Measurements from ENCODE around the gene ARRDC1. TPM values are rescaled to one million over a fixed set of nuclear protein-coding genes. Genes with fewer than 3 reads are reported as not detected.
"Not testable (repeated sequence)": the region's sequence is repeated elsewhere in the genome, so short reads cannot be mapped to it uniquely, and the experiment has no call there.

Gene ARRDC1, protein sequence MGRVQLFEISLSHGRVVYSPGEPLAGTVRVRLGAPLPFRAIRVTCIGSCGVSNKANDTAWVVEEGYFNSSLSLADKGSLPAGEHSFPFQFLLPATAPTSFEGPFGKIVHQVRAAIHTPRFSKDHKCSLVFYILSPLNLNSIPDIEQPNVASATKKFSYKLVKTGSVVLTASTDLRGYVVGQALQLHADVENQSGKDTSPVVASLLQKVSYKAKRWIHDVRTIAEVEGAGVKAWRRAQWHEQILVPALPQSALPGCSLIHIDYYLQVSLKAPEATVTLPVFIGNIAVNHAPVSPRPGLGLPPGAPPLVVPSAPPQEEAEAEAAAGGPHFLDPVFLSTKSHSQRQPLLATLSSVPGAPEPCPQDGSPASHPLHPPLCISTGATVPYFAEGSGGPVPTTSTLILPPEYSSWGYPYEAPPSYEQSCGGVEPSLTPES
- total RNA-seq: 22.4 TPM
- long read RNA-seq, transcript ARRDC1-201 (8 exons, 1,586 nt): major isoform, 48 of 106 reads
- long read RNA-seq, partial matches to known transcripts: 24 of 106 reads
- long read RNA-seq, other reads (novel, unspliced or antisense): 31 of 106 reads

DNA sequence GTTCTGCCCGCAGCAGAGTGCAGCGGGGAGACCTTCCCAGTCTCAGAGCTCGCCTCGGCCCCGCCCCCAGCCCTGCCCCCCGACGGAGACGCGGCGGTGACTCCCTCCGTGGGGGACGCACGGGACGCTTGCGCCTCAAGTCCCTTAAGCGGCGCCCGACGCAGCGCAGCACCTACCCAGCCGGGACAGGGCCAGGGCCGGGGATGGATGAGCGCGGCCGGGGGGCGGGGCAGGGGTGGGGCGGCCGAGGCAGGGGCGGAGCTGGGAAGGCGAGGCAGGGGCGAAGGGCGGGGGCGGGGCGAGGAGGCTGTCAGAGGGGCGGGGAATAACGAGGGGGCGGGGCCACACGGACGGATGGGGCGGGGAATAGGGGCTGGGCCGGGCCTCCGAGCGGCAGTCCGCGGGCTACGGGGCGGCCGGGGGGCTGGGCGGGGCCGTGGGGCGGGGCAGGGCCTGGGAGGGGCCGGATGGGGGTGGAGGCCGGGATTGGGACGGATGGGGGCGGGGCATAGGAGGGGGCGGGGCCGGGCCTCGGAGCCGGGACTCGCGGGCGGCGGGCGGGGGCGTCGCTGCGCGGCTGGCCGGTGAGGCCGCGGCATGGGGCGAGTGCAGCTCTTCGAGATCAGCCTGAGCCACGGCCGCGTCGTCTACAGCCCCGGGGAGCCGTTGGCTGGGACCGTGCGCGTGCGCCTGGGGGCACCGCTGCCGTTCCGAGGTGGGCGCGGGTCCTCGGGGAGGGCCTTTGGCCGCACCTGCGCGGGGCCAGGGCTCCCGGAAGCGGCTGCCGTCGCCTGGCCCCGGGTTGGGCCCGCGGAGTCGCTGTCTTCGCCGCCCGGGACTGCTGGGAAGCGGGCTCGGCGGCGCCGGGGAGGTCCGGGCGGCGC, at the start of gene ARRDC1:
ARRDC1 (plus strand) TSS at position 566 of the 884 bp plus-strand sequence; CDS start at position 598, 32 bp downstream.
- DNase-seq (ENCODE audit: low spot score): peak; percentile 96

DNA sequence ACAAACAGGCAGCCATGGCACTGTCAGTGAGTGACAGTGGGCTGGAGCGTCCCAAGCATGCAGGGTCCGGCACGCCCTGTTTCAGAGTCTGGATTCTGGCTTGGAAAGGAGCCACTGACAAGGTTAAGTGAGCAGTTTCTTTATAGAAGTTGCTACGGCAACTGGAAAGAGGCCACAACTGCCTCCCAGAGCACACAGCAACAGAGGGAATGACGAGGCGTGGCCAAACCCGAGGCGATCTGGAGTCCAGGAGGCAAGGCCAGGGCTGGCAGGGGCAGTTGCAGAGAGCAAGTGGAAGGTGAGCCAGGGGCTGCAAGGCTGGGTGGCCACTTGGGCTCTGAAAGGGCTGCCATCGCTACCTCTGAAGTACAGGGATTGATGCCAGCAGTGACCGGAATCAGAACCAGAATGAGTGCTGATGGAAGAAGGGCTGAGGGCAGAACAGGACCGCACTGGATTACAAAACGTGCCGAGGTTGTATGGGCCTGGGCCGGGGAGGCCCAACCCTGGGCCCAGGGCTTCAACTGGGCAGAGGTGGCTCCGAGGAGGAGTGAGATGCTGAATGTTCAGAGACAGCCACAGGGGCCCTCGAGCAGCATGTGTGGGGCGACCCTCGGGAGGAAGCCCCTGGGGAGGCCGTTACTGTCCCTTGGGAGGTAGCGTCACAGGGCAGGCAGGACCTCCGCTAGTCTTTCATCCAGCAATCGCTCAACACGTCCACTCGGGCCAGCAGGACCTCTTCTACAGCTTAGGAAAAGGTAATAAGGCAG, 49.2 kb upstream of the ARRDC1 start:
- no peak for DNase-seq (ENCODE audit: low spot score)

DNA sequence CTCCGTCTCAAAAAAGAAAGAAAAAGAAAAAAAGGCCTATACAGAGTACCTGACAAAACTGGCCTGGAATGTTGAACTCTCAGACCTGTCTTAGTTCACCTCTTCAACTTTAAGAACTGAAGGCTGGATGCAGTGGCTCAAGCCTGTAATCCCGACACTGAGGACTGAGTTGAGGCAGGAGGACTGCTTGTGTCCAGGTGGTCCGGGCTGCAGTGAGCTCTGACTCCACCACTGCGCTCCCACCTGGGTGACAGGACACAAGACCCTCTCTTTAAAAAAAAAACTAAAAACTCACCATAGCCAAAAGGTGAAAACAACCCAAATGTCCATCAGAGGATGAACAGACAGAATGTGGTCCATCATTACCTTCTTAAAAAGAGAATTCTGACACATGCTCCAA, 47.4 kb upstream of the ARRDC1 start:
- DNase-seq (ENCODE audit: low spot score): no peak

DNA sequence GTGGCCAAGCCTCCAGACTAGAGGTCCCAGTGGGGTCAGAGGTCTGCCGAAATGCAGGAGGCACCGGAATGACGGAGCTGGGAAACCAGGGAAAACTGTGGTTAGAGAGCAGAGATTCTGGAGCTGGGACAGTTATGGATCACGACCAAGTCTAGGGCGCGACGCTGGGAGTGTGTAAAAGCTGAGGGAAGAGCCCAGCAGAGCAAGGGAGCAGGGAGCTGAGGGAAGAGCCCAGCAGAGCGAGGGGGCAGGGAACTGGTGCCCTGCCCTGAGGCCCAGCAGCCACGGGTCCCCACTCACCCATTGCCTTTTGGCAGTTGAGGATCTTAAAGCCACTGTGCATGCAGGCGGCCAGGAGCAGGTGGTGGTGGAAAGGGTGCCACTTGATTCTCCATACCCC, 41.4 kb upstream of the ARRDC1 start:
- no peak for DNase-seq (ENCODE audit: low spot score)

DNA sequence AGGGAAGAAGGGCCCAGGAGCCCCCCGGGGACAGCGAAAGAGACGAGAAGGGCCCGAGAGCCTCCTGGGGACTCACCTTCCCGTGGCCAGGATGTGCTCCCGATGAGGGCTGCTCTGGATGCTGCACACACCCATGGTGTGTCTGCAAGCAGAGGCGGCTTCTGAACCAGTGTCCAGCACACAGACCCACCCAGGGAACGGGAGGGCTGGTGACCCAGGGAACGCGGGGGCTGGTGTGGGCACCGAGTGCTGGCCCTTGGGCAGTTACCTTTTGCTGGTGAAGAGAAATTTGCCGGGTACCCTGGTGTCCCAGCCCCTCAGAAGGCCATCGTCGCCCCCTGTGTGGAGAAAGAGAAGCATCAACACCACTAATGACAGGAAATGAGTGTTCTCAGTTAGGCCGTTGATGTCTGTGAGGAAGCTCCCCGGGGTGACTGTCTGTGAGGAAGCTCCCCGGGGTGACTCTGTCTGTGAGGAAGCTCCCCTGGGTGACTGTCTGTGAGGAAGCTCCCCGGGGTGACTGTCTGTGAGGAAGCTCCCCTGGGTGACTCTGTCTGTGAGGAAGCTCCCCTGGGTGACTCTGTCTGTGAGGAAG, 40.6 kb upstream of the ARRDC1 start:
- DNase-seq (ENCODE audit: low spot score): no peak

DNA sequence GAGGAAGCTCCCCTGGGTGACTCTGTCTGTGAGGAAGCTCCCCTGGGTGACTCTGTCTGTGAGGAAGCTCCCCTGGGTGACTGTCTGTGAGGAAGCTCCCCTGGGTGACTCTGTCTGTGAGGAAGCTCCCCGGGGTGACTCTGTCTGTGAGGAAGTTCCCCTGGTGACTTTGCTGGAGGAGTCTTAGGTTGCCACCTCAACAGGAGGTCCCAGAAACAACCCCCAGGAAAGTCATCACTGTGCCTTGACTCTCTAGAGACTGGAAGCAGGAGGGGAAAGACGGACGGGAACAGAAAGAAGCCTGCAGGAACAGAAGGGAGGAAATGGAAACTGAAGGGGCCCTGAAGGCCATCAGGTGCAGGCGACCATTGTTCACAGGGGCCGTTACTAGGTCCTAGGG, 37.0 kb upstream of the ARRDC1 start:
- not testable (repeated sequence) for DNase-seq (ENCODE audit: low spot score)

DNA sequence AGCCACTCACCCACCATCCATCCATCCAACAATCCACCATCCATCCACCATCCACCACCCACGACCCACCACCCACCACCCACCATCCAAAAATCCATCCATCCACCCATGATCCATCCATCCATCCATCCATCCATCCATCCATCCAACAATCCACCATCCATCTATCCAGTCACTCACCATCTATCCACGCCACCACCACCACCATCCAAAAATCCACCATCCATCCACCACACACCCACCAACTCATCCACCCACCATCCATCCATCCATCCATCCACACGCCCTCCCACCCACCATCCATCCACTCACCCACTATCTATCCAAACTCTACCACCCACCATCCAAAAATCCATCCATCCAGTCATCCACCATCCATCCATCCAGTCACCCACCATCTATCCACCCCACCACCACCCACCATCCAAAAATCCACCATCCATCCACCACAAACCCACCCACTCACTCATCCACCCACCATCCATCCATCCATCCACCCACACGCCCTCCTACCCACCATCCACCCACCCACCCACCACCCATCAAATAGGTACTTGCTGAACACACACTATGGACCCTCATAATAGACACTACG, 35.8 kb upstream of the ARRDC1 start:
- no peak for DNase-seq (ENCODE audit: low spot score)

DNA sequence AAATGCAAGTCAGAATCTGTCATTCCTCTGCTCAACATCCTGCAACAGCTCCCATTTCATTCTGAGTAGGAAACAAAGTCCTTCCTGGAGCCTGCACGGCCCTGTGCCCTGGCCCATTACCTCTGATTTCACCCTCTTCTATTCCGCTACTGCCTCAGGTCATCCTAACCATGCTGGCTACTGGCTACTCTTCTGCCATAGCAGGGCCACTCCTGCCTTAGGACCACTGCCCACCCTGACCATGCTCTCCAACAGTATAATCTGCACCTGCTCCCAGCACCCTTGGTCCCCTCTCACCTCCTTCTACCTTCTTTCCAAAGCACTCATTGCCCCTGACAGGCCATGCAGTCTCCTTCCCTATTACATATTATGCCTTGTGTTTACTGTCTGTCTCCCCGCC, 34.9 kb upstream of the ARRDC1 start:
- no peak for DNase-seq (ENCODE audit: low spot score)

DNA sequence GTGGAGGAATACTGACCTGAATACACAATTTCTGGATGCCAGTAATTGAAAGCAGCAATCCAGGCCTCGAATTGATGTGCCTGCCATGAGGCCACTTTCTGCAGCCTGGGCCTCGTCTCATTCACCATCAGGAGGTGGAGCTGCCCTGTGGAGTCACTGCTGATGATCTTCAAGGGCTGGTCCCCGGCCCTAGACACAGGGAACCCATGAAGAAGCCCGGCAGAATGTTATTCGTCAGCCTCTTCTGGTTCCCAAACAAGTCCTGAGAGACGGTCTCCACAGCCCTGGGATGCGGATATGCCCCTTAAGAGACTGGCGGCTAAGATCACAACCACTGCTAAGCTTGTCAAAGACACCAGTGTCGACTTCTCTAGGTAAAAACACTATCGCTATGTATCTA, 31.3 kb upstream of the ARRDC1 start:
- no peak for DNase-seq (ENCODE audit: low spot score)

DNA sequence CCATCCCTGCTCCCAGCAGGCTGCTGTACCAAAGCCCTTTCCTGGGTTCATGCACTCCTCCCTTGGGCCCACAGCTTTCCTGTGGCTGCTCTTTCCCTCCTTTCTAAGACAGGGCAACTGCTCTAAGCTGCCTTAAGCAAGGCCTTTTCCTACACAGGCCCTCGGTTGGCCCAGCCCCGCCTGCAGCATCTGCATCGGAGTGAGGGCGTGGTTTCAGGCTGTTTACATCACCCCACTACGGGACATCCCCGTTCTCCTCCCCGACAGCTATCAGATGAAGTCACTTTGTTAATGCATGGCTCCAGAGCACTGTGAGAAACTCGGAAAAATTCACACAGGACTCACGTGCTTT, 30.1 kb upstream of the ARRDC1 start:
- no peak for DNase-seq (ENCODE audit: low spot score)

DNA sequence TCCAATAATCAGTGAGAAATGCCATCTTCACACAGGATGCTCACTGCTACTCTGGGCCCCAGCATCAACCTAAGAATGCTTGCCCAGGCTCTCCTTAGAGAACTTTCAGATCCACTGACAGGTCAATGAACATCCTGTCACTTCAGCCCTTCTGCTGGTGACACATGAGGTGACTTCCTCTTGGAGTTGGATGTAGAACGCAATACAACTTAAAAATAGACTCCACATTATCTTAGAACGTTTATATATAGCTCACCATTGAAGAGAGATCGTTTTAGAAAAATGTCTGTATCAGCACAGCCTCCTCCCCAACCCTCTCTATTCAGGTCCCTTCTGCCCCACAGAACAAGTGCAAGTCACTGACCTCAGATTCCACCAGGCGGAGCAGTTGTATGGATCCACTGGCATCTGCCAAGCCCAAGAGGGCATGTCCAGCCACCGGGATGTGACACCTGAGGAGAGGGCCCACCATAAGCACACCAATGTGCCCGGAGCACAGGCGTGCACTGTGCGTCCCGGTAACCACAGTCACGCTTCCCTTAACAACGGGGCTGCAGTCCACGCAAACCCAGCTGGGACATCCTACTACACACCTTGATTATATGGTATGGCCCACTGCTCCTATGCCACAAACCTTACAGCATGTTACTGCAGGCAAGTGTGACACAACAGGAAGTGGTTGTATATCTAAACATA, 29.6 kb upstream of the ARRDC1 start:
- DNase-seq (ENCODE audit: low spot score): no peak

DNA sequence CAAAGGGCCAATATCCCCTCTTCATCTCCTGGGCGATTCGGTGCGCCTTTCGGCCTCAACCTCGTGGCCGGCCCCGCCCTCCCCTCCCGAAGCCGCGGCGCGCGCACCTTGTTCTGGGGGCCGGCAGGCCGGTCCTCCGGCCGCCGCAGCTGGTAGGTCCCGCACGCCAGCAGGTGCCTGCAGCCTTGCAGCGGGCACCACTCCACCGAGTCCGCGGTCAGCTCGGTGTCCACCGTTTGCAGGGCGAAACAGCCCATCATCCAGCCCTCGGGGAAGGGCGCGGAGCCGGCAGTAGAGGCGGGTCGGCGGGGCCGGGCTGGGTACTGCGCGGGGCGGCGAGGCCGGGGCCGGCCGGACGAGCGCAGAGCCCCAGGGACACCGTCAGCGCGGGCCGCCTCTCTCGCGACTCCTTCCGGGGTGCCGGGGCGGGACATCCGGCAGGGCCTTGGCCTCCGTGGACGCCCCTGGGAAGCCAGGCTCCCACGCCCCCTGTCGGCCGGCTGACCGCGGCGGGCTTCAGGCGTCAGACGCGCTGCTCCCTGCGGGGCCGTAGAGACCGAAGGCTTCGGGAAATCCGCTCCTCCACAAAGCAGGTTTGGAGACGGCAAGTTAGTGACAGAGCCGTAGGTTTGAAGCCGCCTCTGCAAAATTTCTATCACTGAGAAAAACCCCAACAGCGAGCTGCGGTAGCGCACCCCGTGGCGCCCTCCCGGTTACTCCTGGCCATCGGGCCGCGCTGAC, 26.8 kb upstream of the ARRDC1 start, which contains the start of gene DPH7:
DPH7 (minus strand) TSS at position 408 of the 741 bp plus-strand sequence; CDS start at position 260, 148 bp downstream.
- DNase-seq (ENCODE audit: low spot score): peak; percentile 99

DNA sequence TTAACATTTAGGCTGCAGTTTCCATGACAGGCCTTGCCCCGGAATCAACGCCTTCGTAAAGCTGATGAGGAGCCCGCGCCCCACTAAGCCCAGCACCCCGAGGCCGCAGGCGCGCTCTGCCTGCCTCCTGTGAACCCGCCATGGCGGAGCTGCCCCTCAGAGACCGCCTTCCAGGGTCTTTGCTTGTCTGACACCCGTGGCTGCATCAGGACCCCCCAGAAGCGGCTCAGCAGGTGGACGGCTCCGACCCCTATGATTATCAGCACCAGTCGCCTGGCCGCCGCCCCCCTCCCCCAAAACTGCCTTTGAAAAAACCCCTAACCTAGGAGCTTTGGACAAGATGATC, 26.3 kb upstream of the ARRDC1 start:
- no peak for DNase-seq (ENCODE audit: low spot score)

DNA sequence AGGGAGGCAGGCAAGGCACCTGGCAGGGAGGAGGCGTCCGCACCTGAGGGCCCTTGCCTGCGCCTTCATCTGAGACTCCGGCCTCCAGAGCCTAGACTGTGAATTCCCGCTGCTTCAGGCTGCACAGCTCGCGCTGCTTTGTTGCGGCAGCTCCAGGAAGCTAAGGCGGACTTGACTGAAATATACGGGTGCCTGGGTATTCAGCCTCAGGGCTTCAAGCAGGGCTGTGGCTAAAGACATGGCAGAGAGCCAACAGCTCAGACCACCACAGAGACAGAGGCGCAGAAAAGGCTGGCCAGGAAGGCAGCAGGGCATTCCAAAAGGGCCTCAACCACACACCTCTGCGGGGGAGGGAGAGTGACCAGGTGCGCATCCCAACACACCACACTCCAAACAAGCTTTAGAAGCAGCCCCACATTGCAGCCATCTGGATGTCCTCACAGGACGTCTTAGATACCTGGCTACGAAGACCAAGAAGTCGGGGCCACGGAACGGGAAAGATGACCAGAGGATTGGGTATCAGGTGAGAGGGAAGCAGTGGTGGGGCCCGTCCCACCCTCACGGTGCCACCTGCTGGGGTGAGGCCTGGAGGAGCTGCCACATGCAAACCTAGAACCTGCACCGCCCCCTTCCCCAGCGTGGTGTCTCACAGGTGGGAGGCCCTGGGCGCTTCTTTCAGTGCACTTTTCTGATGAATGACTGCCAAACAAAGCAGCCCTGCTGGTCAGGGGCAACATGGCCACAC, 25.1 kb upstream of the ARRDC1 start:
- no peak for DNase-seq (ENCODE audit: low spot score)

DNA sequence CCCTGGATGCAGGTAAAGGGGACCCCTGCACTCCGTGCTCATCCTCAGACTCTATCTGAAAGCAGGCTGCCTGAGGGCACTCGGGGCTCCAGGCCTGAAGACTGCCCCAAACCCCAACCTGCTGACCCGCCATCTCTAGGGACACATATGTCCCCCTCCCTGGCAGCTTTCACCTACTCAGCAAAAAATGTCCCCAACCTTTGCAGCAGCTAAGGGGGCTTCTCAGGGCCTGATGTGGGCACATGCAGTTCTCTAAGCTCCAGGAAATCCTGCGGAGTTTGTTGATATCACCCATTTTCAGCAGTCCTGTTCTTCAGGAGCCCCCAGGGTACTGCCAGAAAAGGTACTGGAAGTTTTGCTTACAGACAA, 24.5 kb upstream of the ARRDC1 start:
- no peak for DNase-seq (ENCODE audit: low spot score)

DNA sequence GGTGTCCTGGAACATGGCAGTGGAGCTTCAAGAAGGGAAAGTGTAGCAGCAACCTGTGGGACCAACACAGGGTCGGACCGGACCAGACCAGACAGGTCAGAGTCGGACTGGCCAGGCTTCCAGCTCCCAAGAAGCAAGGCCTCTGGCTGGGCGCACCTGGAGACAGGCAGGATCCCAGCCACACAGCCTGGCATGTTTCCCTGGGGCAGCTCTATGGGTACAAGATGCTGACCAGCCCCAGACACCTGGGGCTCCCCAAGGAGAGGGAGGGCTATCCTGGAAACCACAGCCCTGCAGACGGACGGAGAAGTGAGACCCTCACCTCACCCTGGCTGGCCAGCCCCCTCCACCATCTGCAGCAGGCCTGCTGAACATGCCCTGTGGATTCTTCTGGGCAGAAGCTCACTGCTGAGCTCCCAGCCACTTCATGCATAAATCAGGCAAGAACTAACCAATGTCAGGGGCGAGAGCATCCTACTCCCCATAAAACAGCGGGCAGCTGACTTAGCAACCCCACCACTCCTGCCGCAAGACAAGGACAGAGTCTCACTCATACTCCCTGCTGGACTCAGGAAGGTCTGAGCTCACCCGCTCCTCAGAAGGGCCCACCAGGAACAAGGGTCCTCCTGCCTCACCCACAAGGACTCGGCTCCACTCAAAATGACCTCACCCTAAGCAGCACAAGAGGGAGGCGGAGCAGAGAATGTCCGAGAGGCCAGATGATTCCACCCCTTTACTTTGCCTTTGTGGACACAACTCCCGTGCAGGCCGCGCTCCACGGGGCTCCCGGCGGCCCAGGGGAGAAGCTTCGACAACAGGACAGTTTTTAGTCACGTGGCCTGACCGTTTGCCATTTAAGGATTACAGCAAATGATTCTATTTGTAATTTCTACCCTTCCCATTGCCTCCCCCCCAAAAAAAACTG, 23.9 kb upstream of the ARRDC1 start:
- no peak for DNase-seq (ENCODE audit: low spot score)

DNA sequence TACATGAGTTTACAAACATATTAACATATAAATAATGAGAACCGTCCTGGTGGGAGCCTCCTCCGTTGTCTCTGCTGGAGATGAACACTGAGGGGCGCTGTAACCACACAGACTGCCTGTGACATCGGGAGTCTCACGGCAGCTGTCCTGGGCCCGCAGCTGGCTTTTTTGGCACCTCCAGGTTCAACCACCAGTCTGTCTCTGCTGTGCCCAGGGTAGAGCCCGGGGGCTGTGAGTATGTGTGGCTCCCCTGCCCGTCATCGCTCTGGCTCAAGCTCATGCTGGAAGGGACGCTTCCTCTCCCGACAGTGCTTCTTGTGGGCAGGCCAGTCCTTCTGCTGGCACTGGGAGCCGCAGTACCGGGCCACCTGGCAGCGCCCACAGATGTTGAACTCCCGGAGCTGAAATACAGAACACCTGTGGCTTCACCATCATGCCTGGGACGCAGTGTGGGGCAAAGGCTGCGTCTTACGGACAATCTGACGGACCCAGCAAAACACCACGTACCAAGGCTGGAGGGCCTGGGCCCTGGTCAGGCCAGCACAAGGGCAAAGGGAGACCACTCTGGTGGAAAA, 23.1 kb upstream of the ARRDC1 start:
- DNase-seq (ENCODE audit: low spot score): no peak

Measured in mesenteric fat pad (tissue), 1 donor.